Neuronal stem cell (in vitro differentiated cells): ENCODE results near the gene KDM4B.

Source experiments
- DNase-seq: peaks from one replicate; pipeline ENCODE4 v3.0.0-alpha.2; 2013; ENCODE audit warnings: low spot score
- H2AFZ ChIP-seq: one replicate; pipeline ENCODE4 v1.6.1; 2013; ENCODE audit warnings: mild to moderate bottlenecking, low read length, inconsistent platforms
- H2AK5ac ChIP-seq: 2 replicates; pipeline ENCODE4 v1.6.1; 2013; ENCODE audit warnings: low read depth, mild to moderate bottlenecking, inconsistent platforms, low read length, moderate library complexity, mixed read lengths
- H2BK120ac ChIP-seq: 2 replicates; pipeline ENCODE4 v1.6.1; 2013; ENCODE audit warnings: low read depth, mild to moderate bottlenecking, inconsistent platforms, low read length, moderate library complexity, mixed read lengths
- H2BK12ac ChIP-seq: one replicate; pipeline ENCODE4 v1.6.1; 2013; ENCODE audit warnings: low read length, inconsistent platforms
- H2BK15ac ChIP-seq: 2 replicates; pipeline ENCODE4 v1.6.1; 2013; ENCODE audit warnings: mild to moderate bottlenecking, low read length, inconsistent platforms, mixed read lengths
- H2BK5ac ChIP-seq: one replicate; pipeline ENCODE4 v1.6.1; 2013; ENCODE audit warnings: inconsistent platforms, mild to moderate bottlenecking, low read length, moderate library complexity
- H3K14ac ChIP-seq: one replicate; pipeline ENCODE4 v1.6.1; 2013; ENCODE audit warnings: low read length, inconsistent platforms
- H3K18ac ChIP-seq: 2 replicates; pipeline ENCODE4 v1.6.1; 2013; ENCODE audit warnings: low read length, inconsistent platforms
- H3K23ac ChIP-seq: 2 replicates; pipeline ENCODE4 v1.6.1; 2013; ENCODE audit warnings: low read depth, mild to moderate bottlenecking, mixed read lengths, low read length, inconsistent platforms; ENCODE audit not compliant: poor library complexity
- H3K27ac ChIP-seq: replicated peaks from 3 replicates; pipeline ENCODE4 v1.5.1; 2013; ENCODE audit warnings: low read length, inconsistent platforms
- H3K27me3 ChIP-seq, 3 experiments: 2 replicates each; pipeline ENCODE4 v1.6.1; 2013; ENCODE audit warnings: low read length in 3 of 3, mild to moderate bottlenecking in 2 of 3, inconsistent platforms in 1 of 3, low read depth in 1 of 3, mixed read lengths in 1 of 3, moderate library complexity in 1 of 3; ENCODE audit not compliant: control insufficient read depth in 3 of 3, insufficient read depth in 3 of 3
- H3K36me3 ChIP-seq, 2 donors: replicated peaks in 1 of 2; 2 replicates each; pipeline ENCODE4 v1.6.1; 2013; ENCODE audit warnings: low read length in 2 of 2; ENCODE audit not compliant: control insufficient read depth in 2 of 2, insufficient read depth in 2 of 2
- H3K4ac ChIP-seq: 2 replicates; pipeline ENCODE4 v1.6.1; 2013; ENCODE audit warnings: inconsistent platforms, mild to moderate bottlenecking, low read length, moderate library complexity
- H3K4me1 ChIP-seq, 2 donors: 1 replicate in 1 of 2; 2 replicates in 1 of 2; pipeline ENCODE4 v1.6.1; 2013; ENCODE audit warnings: low read length in 2 of 2, low read depth in 1 of 2; ENCODE audit not compliant: control insufficient read depth in 2 of 2, insufficient read depth in 1 of 2
- H3K4me2 ChIP-seq: one replicate; pipeline ENCODE4 v1.6.1; 2013; ENCODE audit warnings: mild to moderate bottlenecking, low read length, inconsistent platforms; ENCODE audit not compliant: insufficient read depth, poor library complexity, severe bottlenecking
- H3K4me3 ChIP-seq, 2 donors: 2 replicates each; pipeline ENCODE4 v1.5.1; 2013; ENCODE audit warnings: low read length in 2 of 2, mild to moderate bottlenecking in 2 of 2, inconsistent platforms in 1 of 2, moderate library complexity in 1 of 2
- H3K79me1 ChIP-seq: one replicate; pipeline ENCODE4 v1.6.1; 2013; ENCODE audit warnings: low read depth, mild to moderate bottlenecking, inconsistent platforms, low read length, moderate library complexity
- H3K9ac ChIP-seq: one replicate; pipeline ENCODE4 v1.6.1; 2013; ENCODE audit warnings: mild to moderate bottlenecking, low read depth, low read length, inconsistent platforms; ENCODE audit not compliant: poor library complexity
- H3K9me3 ChIP-seq, 2 donors: replicated peaks in 1 of 2; 2 replicates each; pipeline versions ENCODE3 to v1.6.1; 2013; ENCODE audit warnings: low read length in 2 of 2, mild to moderate bottlenecking in 2 of 2, inconsistent platforms in 1 of 2, low read depth in 1 of 2, mixed read lengths in 1 of 2, moderate library complexity in 1 of 2; ENCODE audit not compliant: control insufficient read depth in 2 of 2, insufficient read depth in 1 of 2
- H4K8ac ChIP-seq: one replicate; pipeline ENCODE4 v1.6.1; 2013; ENCODE audit warnings: low read depth, mild to moderate bottlenecking, inconsistent platforms, low read length, moderate library complexity
- H4K91ac ChIP-seq: one replicate; pipeline ENCODE4 v1.6.1; 2013; ENCODE audit warnings: low read length, low read depth, mild to moderate bottlenecking, inconsistent platforms; ENCODE audit not compliant: poor library complexity
- WGBS, 2 donors: extraction: QIAGEN DNeasy Blood & Tissue Kit; methylation state at CpG; one replicate each; pipeline ENCODE4 v1.1.7; 2013; ENCODE audit warnings: missing lambda C conversion rate in 2 of 2, mixed read lengths in 1 of 2; ENCODE audit not compliant: insufficient read length in 2 of 2, insufficient replicate concordance in 1 of 2; ENCODE audit errors: extremely low coverage in 2 of 2; 5-methylcytosine and 5-hydroxymethylcytosine counted together

Gene KDM4B

GRCh38 chr19:5141850-5142724 is 173.2 kb downstream of the KDM4B start:
- Histone ChIP-seq H3K9ac (no peak overlapping the region), H3K4me2 (no peak overlapping the region), H3K4me3 (peak overlapping the region in 1 of 2 donors; percentile 21), H3K79me1 (peaks cover 11% of the 10 kb centered on the region), H3K9me3 (no peaks in the 10 kb centered on the region), H4K8ac (no peak overlapping the region), H4K91ac (no peak overlapping the region), H2BK5ac (peak overlapping the region; percentile 26), H3K36me3 (peaks cover 35 to 76% of the 10 kb centered on the region in 2 donors), H3K27ac (no peak overlapping the region), H3K23ac (no peak overlapping the region), H2BK120ac (no peak overlapping the region), H3K18ac (peak overlapping the region; percentile 38), H2AFZ (no peak overlapping the region), H2BK15ac (no peak overlapping the region), H3K27me3 (no peaks in the 10 kb centered on the region), H2BK12ac (peak overlapping the region; percentile 14), H3K4ac (no peak overlapping the region), H2AK5ac (peak overlapping the region; percentile 1), H3K4me1 (no peaks in the 10 kb centered on the region), H3K14ac (peak overlapping the region; percentile 56)
- WGBS, 2 donors = no CpG with 5 or more reads among the region's 36 CpGs
- no peak for DNase-seq

- H3K36me3 ChIP-seq = peaks cover 30 to 74% of the 10 kb centered on the region in 2 donors
Measured at GRCh38 chr19:5142725-5143097, 173.8 kb downstream of the KDM4B start.

GRCh38 chr19:5143471-5144411 is 174.8 kb downstream of the KDM4B start:
- Histone ChIP-seq H3K4ac (no peak overlapping the region), H3K4me2 (no peak overlapping the region), H4K8ac (no peak overlapping the region), H3K4me3 (no peak overlapping the region), H3K18ac (peak overlapping the region; percentile 76), H4K91ac (no peak overlapping the region), H3K9me3 (no peaks in the 10 kb centered on the region), H2BK15ac (no peak overlapping the region), H2BK5ac (no peak overlapping the region), H3K79me1 (peaks cover 11% of the 10 kb centered on the region), H2AK5ac (no peak overlapping the region), H2BK120ac (no peak overlapping the region), H3K9ac (no peak overlapping the region), H3K14ac (peak overlapping the region; percentile 1), H2AFZ (no peak overlapping the region), H3K27me3 (no peaks in the 10 kb centered on the region), H3K27ac (no peak overlapping the region), H3K23ac (peak overlapping the region; percentile 80), H2BK12ac (no peak overlapping the region), H3K4me1 (no peaks in the 10 kb centered on the region), H3K36me3 (peaks cover 23 to 73% of the 10 kb centered on the region in 2 donors)
- WGBS, 2 donors = no CpG with 5 or more reads among the region's 51 CpGs
- no peak for DNase-seq

More at GRCh38 chr19:5142725-5143097, 173.8 kb downstream of the KDM4B start:
- DNase-seq = no peak
- Histone ChIP-seq H3K14ac (peak overlapping the region; percentile 56), H3K4ac (no peak overlapping the region), H3K23ac (no peak overlapping the region), H3K27ac (no peak overlapping the region), H3K9ac (no peak overlapping the region), H3K27me3 (no peaks in the 10 kb centered on the region), H3K18ac (no peak overlapping the region), H3K4me2 (no peak overlapping the region), H3K79me1 (peaks cover 11% of the 10 kb centered on the region), H2BK15ac (no peak overlapping the region), H3K4me1 (no peaks in the 10 kb centered on the region), H4K8ac (no peak overlapping the region), H2BK120ac (no peak overlapping the region), H2AFZ (no peak overlapping the region), H2BK5ac (peak overlapping the region; percentile 26), H2AK5ac (no peak overlapping the region), H2BK12ac (no peak overlapping the region), H3K9me3 (no peaks in the 10 kb centered on the region), H3K4me3 (no peak overlapping the region), H4K91ac (no peak overlapping the region)
- WGBS, 2 donors = no CpG with 5 or more reads among the region's 22 CpGs
